ENCODE data around the gene HSD17B3. TPM values are rescaled to one million over a fixed set of nuclear protein-coding genes. Genes with fewer than 3 reads are reported as not detected.
A peak's percentile ranks its signal among the peaks of the same experiment; 100 is the strongest.

The HSD17B3 gene
- total and polyA plus RNA-seq, 2 of the 13 experiments (the other 11 are each of a cell fraction or from before 2014, with no cell fraction given) = 0.12 TPM; not detected in 1

GRCh38 chr9:96217754-96218693 is 84.0 kb downstream of the HSD17B3 start (continued):
- TF ChIP-seq ZNF362 (CRISPR knock-in tag; IDR thresholded peaks at IDR 0.05; ENCODE audit: borderline replicate concordance) (no peak; the same call in 1 of the 2 replicates), USF2 (IDR thresholded peaks at IDR 0.05; ENCODE audit: low read depth, low read length) (no peak), USF2 (CRISPR knock-in tag; IDR thresholded peaks at IDR 0.05; ENCODE audit: borderline replicate concordance) (no peak), HNF1B (CRISPR knock-in tag; IDR thresholded peaks at IDR 0.05) (no peak), RNF219 (CRISPR knock-in tag; IDR thresholded peaks at IDR 0.05) (no peak), ZNF710 (CRISPR knock-in tag; IDR thresholded peaks at IDR 0.05; ENCODE audit: borderline replicate concordance) (no peak; the same call in 1 of the 2 replicates), UBTF (CRISPR knock-in tag; IDR thresholded peaks at IDR 0.05) (peak; percentile 45; the same call in 1 of the 2 replicates), HINFP (CRISPR knock-in tag; IDR thresholded peaks at IDR 0.05; ENCODE audit: low read depth) (peak; percentile 75; the same call in 1 of the 2 replicates), ZNF263 (CRISPR knock-in tag; IDR thresholded peaks at IDR 0.05) (no peak), ZNF503 (CRISPR knock-in tag; IDR thresholded peaks at IDR 0.05) (no peak)

Data from HepG2 (cell line).